ENCODE results near the gene SNX10.

DNA sequence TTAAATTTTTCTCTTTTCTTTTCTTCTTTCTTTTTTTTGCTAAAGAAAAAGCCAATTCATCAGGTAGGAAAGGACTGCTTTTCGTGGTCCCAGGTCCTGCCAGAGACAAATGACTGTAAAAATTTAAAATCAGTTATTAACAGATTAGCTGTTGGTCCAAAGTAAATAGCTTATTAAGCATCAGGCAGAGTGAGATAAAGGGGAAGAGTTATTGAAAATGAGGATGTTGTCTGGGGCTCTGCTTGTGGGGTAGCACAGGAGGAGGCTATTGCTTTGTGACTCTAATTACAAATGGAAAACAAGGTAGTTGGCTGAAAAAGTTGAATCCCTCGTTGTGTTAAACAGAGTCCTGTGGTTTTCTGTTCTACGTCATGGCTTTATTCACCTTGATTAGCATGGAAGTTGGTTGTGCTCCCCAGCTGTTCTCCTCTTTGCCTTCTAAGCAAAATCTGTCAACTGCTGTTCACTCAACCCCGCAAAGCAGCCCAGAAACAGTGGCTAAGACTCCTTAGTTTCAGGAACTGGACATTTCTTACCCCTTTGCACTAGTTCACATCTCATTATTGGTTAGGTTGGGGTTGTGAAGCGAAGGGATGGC lies 128.9 kb downstream of the SNX10 start:
- TF ChIP-seq, protein P1, sequence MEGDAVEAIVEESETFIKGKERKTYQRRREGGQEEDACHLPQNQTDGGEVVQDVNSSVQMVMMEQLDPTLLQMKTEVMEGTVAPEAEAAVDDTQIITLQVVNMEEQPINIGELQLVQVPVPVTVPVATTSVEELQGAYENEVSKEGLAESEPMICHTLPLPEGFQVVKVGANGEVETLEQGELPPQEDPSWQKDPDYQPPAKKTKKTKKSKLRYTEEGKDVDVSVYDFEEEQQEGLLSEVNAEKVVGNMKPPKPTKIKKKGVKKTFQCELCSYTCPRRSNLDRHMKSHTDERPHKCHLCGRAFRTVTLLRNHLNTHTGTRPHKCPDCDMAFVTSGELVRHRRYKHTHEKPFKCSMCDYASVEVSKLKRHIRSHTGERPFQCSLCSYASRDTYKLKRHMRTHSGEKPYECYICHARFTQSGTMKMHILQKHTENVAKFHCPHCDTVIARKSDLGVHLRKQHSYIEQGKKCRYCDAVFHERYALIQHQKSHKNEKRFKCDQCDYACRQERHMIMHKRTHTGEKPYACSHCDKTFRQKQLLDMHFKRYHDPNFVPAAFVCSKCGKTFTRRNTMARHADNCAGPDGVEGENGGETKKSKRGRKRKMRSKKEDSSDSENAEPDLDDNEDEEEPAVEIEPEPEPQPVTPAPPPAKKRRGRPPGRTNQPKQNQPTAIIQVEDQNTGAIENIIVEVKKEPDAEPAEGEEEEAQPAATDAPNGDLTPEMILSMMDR (IDR thresholded peaks at IDR 0.05; ENCODE audit: low read depth, low read length, poor library complexity, severe bottlenecking): no peak
- no peak for TF ChIP-seq EZH2phosphoT487 (IDR thresholded peaks at IDR 0.05; ENCODE audit: borderline replicate concordance, low read length)

Measured in DOHH2 (cell line).